Measurements from ENCODE around the gene GPR21.

Gene GPR21

DNA sequence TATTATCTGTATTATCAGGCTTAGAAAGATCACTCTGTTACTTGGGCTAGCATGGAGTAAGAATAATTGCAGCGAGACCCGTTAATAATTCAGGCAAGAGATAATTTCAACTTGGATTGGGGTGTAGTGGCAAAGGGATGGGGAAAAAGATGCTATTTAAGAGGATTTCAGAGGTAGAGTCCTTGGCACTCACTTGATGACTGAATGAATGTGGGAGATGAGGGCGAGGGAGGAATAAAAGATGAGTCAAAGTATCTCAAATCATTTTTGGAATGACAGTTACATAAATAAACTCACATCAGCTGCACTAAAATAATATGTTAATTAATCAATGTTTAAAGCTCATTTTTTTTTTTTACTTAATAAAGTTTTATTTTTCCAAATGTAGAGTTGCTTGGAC, 4.5 kb upstream of the GPR21 start:
- TF ChIP-seq LEF1 (IDR thresholded peaks at IDR 0.05; ENCODE audit: borderline replicate concordance), result no peak
- no peak for TF ChIP-seq NFRKB (IDR thresholded peaks at IDR 0.05)
- no peak for TF ChIP-seq FOXA1 (IDR thresholded peaks at IDR 0.05)
- no peak for TF ChIP-seq FOXK2 (IDR thresholded peaks at IDR 0.05)
- TF ChIP-seq FOXM1 (IDR thresholded peaks at IDR 0.05; ENCODE audit: borderline replicate concordance), result no peak
- TF ChIP-seq CTBP1 (IDR thresholded peaks at IDR 0.05; ENCODE audit: borderline replicate concordance), result no peak
- no peak for TF ChIP-seq HDGF (IDR thresholded peaks at IDR 0.05; ENCODE audit: borderline replicate concordance)
- TF ChIP-seq L3MBTL2 (conservative IDR thresholded peaks at IDR 0.05), result no peak
- TF ChIP-seq ZNF384 (IDR thresholded peaks at IDR 0.05), result no peak
- no peak for TF ChIP-seq TARDBP (IDR thresholded peaks at IDR 0.05)
- TF ChIP-seq, protein P1, sequence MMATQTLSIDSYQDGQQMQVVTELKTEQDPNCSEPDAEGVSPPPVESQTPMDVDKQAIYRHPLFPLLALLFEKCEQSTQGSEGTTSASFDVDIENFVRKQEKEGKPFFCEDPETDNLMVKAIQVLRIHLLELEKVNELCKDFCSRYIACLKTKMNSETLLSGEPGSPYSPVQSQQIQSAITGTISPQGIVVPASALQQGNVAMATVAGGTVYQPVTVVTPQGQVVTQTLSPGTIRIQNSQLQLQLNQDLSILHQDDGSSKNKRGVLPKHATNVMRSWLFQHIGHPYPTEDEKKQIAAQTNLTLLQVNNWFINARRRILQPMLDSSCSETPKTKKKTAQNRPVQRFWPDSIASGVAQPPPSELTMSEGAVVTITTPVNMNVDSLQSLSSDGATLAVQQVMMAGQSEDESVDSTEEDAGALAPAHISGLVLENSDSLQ (IDR thresholded peaks at IDR 0.05), result no peak
- CTCF ChIA-PET, result no interaction called here

DNA sequence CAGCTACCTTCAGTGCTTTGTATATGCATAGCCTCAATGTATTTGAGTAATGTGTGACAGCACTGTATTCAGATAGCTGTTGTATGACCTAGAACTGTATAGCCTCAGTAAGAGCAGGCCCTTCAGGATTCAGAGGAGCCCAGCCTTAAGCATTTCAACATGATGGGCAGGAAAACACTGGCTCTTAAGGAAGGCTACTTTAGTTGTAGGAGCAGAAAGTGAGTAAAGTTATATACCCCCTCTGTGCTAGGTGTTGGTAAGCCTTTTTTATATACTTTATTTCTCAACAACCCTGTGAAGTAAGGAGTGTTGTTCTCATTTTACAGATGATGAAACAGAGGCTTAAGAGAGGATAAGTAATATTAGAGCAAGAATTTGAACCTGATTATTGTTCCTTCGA, 1.5 kb upstream of the GPR21 start:
- ChIA-PET CTCF (no interaction called here), POLR2A (no interaction called here)
- TF ChIP-seq LEF1 (IDR thresholded peaks at IDR 0.05; ENCODE audit: borderline replicate concordance) (no peak), SUZ12 (IDR thresholded peaks at IDR 0.05) (no peak), L3MBTL2 (conservative IDR thresholded peaks at IDR 0.05) (no peak), ELF4 (IDR thresholded peaks at IDR 0.05) (no peak), CTBP1 (IDR thresholded peaks at IDR 0.05; ENCODE audit: borderline replicate concordance) (no peak), ZNF384 (IDR thresholded peaks at IDR 0.05) (no peak), TARDBP (IDR thresholded peaks at IDR 0.05) (no peak), FOXM1 (IDR thresholded peaks at IDR 0.05; ENCODE audit: borderline replicate concordance) (no peak), NFRKB (IDR thresholded peaks at IDR 0.05) (no peak), FOXK2 (IDR thresholded peaks at IDR 0.05) (no peak), FOXA1 (IDR thresholded peaks at IDR 0.05) (no peak), ARNT (IDR thresholded peaks at IDR 0.05) (no peak), SP1 (IDR thresholded peaks at IDR 0.05) (no peak)
- TF ChIP-seq, protein P1 (IDR thresholded peaks at IDR 0.05), result no peak
- no peak for DNase-seq (ENCODE audit: extremely low spot score)

More for the DNA sequence above, 4.5 kb upstream of the GPR21 start:
- DNase-seq (ENCODE audit: extremely low spot score), result no peak
- POLR2A ChIA-PET, result no interaction called here

DNA sequence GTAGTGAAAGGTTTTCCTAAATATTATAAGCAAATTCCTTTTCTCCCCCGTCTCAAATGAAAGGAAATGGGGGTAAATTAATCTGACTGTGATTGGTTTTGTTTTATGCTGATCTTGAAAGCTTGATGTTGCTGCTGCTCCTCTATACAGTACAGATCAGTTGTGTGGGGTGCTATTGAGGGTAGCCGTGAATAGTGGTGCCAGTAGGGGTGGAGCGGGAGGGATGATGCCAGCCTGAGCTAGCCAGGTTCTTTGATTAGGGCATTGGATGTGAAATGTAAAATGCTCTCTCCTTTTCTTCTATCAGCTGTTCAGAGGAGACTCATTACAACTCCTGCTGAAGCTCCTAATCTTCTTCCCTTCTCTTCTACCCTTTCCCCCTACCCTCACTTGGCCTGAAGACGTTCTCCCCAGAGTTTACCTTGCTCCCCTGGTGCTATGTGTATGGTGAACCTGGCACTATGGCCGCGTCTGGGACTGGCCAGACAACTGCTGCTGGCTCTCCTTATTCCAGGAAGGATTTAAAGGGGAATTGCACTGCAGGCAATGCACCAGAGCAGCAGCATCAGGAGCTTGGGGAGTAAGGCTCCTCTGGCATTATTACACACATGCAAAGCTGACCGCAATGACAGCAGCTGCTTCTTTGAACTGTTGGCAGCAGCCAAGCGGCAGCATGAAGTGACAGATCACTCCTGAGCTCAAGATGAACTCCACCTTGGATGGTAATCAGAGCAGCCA, 566 bp downstream of the GPR21 start:
- POLR2A ChIA-PET, result no interaction called here
- CTCF ChIA-PET, result no interaction called here
- TF ChIP-seq SP1 (IDR thresholded peaks at IDR 0.05), result no peak
- DNase-seq (ENCODE audit: extremely low spot score), result no peak

DNA sequence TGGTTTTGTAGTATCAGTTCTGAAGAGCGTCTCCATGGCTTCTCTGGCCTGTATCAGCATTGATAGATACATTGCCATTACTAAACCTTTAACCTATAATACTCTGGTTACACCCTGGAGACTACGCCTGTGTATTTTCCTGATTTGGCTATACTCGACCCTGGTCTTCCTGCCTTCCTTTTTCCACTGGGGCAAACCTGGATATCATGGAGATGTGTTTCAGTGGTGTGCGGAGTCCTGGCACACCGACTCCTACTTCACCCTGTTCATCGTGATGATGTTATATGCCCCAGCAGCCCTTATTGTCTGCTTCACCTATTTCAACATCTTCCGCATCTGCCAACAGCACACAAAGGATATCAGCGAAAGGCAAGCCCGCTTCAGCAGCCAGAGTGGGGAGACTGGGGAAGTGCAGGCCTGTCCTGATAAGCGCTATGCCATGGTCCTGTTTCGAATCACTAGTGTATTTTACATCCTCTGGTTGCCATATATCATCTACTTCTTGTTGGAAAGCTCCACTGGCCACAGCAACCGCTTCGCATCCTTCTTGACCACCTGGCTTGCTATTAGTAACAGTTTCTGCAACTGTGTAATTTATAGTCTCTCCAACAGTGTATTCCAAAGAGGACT, 1.5 kb downstream of the GPR21 start:
- CTCF ChIA-PET, result no interaction called here
- DNase-seq (ENCODE audit: extremely low spot score), result no peak
- POLR2A ChIA-PET, result no interaction called here
- TF ChIP-seq SUZ12 (IDR thresholded peaks at IDR 0.05) (no peak), CTBP1 (IDR thresholded peaks at IDR 0.05; ENCODE audit: borderline replicate concordance) (no peak), TARDBP (IDR thresholded peaks at IDR 0.05) (no peak), BHLHE40 (IDR thresholded peaks at IDR 0.05; ENCODE audit: borderline replicate concordance) (no peak), SP1 (IDR thresholded peaks at IDR 0.05) (no peak), LEF1 (IDR thresholded peaks at IDR 0.05; ENCODE audit: borderline replicate concordance) (no peak), NFRKB (IDR thresholded peaks at IDR 0.05) (no peak), HDGF (IDR thresholded peaks at IDR 0.05; ENCODE audit: borderline replicate concordance) (no peak), ARNT (IDR thresholded peaks at IDR 0.05) (no peak), ELF4 (IDR thresholded peaks at IDR 0.05) (no peak), L3MBTL2 (conservative IDR thresholded peaks at IDR 0.05) (no peak), FOXA1 (IDR thresholded peaks at IDR 0.05) (no peak)
- TF ChIP-seq, protein P1 (IDR thresholded peaks at IDR 0.05), result no peak

DNA sequence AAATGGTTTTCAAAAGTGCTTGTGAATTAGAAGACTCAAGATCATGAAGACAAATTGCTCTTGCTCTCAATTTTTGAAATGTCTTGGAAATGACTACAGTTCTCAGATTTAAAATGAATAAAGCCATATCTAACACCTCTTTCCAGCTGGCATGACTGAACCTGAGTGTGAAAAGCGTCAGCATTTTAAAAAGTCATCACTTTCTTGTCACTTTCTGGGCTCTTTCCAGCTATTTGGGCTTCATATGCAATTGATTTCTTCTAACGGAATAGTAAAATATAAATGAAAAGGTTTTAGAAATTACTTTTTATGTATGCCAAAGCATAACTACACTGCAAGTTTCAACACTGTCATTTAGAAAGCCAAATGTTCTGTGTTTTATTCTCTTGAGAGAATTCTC, 2.3 kb downstream of the GPR21 start:
- ChIA-PET POLR2A (no interaction called here), CTCF (no interaction called here)
- no peak for TF ChIP-seq NFRKB (IDR thresholded peaks at IDR 0.05)
- no peak for TF ChIP-seq TARDBP (IDR thresholded peaks at IDR 0.05)
- no peak for TF ChIP-seq FOXM1 (IDR thresholded peaks at IDR 0.05; ENCODE audit: borderline replicate concordance)
- no peak for TF ChIP-seq LEF1 (IDR thresholded peaks at IDR 0.05; ENCODE audit: borderline replicate concordance)
- TF ChIP-seq ZNF384 (IDR thresholded peaks at IDR 0.05), result no peak
- no peak for TF ChIP-seq ARNT (IDR thresholded peaks at IDR 0.05)
- no peak for TF ChIP-seq BHLHE40 (IDR thresholded peaks at IDR 0.05; ENCODE audit: borderline replicate concordance)
- no peak for TF ChIP-seq SUZ12 (IDR thresholded peaks at IDR 0.05)
- no peak for TF ChIP-seq L3MBTL2 (conservative IDR thresholded peaks at IDR 0.05)
- no peak for TF ChIP-seq FOXK2 (IDR thresholded peaks at IDR 0.05)
- TF ChIP-seq SP1 (IDR thresholded peaks at IDR 0.05), result no peak
- no peak for TF ChIP-seq FOXA1 (IDR thresholded peaks at IDR 0.05)
- no peak for TF ChIP-seq HDGF (IDR thresholded peaks at IDR 0.05; ENCODE audit: borderline replicate concordance)
- TF ChIP-seq, protein P1 (IDR thresholded peaks at IDR 0.05), result no peak
- no peak for TF ChIP-seq CTBP1 (IDR thresholded peaks at IDR 0.05; ENCODE audit: borderline replicate concordance)
- no peak for DNase-seq (ENCODE audit: extremely low spot score)

Data from HEK293T (cell line).